ENCODE results near the gene CFL1.
A peak's percentile ranks its signal among the peaks of the same experiment; 100 is the strongest.
"Not testable (repeated sequence)": the region's sequence is repeated elsewhere in the genome, so short reads cannot be mapped to it uniquely, and the experiment has no call there.

The CFL1 gene

DNA sequence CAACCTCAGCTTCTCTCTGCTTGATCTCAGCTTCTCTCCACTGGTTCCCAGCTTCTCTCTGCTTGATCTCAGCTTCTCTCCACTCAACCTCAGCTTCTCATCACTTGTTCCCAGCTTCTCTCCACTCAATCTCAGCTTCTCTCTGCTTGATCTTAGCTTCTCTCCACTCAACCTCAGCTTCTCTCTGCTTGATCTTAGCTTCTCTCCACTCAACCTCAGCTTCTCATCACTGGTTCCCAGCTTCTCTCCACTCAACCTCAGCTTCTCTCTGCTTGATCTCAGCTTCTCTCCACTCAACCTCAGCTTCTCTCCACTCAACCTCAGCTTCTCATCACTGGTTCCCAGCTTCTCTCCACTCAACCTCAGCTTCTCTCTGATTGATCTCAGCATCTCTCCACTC lies 25.7 kb downstream of the CFL1 start:
- not testable (repeated sequence) for DNase-seq (ENCODE audit: low spot score)

DNA sequence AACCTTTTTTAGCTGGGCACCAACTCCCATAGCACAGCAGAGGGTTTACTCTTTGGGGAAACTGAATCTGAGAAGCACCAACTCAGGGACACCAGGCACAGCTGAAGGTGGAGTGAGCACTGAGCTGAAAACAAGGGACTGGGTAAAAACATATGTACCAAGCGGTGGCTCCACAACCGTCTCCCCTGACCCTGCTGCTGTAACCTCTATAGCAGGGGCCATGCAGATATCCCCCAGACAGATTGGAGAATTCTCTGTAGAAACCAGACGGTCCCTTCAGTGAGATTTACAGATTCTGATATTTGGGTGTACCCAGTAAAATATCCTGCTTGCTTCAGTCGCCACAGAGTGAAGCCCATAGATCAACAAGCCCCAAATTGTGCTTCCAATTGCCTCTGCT lies 28.5 kb downstream of the CFL1 start:
- DNase-seq (ENCODE audit: low spot score) = no peak

DNA sequence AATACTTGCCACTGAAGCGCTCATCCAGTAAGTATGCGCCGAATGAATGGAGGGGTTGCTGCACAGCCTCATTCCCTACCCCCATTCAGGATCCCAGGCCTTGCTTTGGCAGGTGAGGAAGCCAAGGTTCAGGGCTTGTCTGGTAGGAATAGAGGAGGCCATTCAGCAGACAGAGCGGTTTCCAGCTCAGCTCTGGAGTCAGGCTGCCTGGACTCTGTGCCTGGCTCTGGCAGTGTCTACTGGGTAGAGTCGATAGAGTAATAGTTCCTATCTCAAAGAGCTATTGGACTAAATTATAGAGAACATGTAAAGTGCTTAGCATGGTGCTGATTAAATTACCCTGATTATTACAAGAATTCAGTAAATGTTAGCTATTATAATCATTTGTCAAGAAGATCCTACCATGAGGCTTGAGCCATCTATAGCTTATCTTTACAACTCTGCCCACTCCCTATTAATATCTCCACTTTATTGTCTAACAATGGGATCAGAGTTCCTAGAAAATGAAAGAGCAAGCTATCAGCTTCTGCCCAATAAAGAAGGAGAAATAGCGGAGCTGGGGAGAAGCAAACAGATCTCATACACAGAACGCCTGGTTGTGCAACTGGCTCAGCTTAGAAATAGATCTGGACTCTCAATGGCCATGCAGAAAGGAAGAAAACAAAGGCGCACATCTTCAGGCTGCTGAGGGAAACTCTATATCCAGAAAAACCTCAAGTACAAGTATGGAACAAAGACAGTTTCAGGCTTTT lies 30.8 kb downstream of the CFL1 start:
- DNase-seq (ENCODE audit: low spot score) = no peak

DNA sequence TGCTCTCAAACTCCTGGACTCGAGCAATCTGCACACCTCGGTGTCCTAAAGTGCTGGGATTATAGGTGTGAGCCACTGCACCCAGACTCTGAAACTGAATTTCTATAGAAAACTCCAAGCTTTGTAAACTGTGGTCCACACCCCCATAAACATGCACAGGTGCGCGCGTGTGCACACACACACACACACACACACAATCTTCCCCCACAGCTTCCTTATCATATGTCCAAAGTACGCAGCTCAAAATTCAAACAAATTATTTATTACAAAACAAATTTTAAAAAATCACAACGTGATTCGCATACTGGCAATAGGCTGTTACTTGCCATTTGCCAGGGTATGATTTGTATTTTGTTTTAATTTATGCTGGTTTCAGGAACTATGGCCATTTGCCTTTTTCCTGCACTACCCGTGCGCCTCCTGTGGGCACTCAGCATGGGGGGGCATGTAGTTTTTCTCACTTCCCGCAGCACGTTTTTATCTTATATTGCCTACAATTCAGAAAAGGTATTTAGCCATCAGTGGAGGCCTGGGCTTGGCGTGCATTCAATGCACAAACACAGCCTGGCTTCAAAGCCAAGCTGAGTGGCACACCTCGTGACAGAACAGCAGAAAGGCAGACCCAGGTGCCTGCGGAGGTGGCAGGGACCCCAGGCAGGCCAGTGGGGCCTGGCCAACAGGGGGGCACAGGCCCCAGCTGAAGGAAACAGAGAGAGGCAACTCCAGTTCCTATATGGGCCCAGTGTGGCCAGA lies 35.0 kb downstream of the CFL1 start:
- no peak for DNase-seq (ENCODE audit: low spot score)

DNA sequence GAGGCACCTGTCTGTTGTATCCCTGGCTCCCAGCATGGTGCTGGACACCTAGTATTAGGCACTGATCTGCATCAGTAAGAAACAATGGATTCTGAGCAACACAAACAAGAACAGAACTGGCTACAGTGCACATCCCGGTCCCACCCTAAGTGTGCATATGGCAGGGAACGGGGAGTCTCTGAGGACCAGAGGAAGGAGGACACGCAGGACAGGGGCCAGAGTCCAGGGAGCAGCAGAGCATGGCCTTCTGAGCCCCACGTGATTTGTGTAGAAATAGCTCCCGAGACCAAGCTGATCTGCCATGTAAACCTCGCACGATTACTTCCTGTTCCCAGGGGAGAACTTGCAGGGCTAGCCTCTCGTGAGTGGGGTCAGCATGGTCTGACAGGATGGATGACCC lies 36.9 kb downstream of the CFL1 start:
- no peak for DNase-seq (ENCODE audit: low spot score)

DNA sequence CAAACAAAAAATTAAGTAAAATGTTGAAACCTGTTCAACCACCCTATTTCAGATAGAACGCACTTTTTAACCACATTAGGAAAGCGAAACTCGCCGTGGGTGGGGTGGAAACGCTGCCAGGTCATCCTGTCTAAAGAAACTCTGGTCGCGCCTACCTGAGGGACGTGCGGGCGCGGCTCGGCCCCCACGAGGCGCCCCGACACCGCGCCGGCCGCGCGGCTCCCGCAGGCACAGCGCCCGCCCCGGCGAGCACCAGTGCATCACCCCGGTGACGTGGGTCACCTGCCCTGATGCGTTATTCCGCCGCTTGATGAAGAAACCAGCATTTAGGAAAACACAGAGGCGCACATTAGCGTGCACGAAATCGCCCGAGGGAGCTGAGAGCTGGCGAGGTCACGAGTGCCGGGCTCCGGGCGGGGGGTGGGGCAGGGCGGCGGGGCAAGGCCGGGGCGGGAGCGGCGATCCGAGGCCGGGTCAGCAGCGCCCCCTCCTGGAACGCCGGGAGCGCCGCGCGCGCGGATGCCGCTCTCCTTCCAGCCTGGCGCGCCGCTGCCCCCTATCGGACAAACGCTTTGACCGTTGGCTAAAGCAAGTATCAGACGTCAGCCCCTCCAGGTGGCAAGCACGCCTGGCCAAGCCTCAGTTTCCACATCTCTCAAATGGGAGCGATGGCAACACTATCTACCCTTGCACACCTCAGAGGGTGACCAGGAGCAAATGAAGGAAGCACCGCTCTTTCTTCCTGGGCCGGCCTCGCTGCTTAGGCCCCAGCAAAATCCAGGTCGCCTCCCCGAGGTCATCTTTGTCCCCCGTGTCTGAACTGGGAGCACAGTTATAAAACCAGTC lies 39.9 kb downstream of the CFL1 start:
- DNase-seq (ENCODE audit: low spot score) = peak; percentile 91

DNA sequence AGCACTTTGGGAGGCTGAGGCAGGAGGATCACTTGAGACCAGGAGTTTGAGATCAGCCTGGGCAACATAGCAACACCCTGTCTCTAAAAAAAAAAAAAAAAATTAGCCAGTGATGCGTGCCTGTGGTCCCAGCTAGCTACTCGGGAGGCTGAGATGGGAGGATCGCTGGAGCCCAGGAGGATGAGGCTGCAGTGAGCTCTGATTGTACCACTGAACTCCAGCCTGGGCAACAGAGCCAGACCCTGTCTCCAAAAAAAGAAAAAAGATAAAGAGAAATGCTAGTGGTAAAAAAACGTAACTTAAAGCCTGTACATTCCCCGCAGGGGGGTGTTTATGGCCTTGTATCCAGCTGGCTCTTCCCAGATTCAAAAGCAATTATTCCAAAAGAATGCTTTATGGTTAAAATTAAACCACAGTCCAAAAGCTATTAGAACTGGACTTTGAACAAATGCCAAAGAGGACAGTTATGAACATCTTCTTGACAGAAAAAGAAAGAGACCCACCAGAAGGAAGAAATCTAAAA lies 40.6 kb downstream of the CFL1 start:
- no peak for DNase-seq (ENCODE audit: low spot score)

DNA sequence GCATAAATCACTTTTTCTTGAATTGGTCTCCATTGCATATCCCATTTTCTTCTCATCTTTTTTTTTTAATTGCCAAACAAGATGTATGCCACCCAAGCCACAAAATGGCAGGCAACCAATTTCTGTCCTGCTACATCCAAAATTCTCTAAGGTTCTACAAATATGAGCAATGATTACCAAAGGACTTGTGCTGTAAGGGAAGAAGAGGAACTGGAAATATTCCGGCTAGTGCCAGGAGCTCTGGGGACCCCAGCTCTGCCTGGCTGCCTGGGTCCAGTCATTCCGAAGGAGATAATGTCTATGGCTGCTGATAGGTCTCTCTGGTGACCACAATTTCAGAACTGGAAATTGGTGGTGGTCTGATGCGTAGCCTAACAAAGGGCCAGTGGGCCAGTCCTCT lies 41.3 kb downstream of the CFL1 start:
- no peak for DNase-seq (ENCODE audit: low spot score)

DNA sequence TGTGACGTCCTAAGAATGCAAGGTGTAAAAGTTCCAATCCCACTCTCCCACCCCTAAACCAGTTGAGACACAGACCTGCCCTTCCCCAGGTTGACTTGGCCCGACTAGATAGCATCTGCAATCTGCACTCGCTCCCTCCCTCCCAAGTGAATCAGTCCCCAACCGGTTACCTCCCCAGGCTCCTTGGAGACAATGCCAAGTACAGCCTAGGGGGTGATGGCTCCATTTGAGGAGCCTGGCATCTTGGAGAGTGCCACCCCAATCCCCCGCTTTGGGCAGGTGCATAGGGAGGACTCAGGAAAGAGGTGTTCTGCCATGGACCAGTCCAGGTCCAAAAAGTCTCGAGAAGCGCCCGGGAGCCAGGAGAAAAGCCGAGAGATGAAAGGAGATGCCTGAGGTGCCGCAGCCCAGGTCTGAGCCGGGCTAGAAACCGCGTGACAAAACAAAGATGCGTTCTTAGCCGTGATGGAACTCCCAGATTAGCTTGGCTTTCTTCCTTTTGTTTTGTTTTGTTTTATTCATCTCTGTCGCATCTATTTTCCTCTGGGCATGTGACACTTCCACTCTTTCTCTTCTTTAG lies 42.9 kb downstream of the CFL1 start:
- DNase-seq (ENCODE audit: low spot score) = no peak

DNA sequence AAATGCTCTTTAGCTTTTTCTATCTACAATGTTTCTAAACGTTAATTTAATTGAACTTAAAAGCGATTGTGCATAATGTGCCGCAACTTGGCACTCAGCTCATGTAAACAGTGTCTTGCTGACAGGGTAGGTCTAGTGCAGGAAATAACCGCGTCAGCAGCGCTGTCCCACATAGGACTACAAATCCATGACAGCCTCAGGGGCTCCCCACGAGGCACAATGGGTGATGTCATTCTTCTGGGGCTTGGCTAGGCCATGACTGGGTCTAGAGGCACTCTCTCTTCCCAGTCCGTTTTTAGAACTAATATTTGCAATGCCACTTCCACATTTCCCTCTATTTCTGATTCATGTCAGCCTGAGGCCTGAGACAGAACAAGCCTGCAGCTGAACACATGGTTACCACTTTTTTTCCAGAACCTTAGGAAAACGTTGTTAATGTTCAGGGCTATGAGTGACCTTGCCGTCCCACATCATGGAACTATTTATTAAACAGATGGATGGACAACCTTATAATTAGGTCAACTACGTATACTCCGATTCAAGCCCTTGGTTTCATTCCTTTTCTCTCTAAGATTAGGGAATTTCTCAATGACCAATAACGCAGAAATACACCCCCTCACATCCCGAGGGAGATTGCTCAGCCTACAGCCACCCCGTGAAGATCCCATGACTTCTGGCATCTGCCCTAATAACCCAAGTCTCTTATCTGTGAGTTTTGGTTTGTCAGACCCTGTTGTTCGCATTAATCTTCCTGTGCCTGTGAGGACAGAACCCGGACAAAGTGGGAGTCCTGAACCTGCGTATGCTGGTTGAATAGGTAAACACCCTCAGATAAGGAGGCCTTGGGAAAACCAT lies 43.6 kb downstream of the CFL1 start:
- DNase-seq (ENCODE audit: low spot score) = no peak

DNA sequence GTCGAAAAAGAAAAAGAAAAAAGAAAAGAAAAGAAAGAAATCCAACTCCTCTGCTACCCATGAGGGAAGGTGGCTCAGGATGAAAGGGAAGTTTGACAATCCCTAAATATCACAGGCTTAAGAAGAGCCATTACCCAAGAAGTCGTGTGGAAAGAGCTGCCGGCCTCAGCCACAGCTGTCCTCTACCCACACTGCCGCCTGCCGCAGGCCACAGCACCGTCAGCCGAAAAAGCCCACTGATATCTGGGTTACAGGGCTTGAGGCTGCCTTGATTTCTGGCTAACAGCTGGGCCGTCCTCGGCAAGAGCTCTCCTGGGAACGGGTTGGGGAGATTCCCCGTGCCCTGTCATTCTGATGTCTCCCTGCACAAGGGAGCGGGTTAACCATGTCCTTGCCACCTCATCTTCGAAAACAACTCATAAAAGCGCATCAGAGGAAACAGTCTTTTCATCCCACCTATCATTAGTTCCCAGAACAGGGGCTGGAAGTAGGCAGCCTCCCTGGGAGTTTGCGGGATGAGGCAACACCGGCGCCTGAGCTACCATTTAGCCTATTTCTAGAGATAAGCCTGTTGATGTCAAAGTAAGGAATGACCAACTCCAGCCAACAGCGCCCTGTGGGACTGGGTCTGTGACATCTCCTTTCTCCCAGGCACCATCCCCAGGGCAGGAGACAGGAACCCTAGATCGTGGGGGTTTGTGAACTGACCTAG lies 46.1 kb downstream of the CFL1 start:
- no peak for DNase-seq (ENCODE audit: low spot score)

DNA sequence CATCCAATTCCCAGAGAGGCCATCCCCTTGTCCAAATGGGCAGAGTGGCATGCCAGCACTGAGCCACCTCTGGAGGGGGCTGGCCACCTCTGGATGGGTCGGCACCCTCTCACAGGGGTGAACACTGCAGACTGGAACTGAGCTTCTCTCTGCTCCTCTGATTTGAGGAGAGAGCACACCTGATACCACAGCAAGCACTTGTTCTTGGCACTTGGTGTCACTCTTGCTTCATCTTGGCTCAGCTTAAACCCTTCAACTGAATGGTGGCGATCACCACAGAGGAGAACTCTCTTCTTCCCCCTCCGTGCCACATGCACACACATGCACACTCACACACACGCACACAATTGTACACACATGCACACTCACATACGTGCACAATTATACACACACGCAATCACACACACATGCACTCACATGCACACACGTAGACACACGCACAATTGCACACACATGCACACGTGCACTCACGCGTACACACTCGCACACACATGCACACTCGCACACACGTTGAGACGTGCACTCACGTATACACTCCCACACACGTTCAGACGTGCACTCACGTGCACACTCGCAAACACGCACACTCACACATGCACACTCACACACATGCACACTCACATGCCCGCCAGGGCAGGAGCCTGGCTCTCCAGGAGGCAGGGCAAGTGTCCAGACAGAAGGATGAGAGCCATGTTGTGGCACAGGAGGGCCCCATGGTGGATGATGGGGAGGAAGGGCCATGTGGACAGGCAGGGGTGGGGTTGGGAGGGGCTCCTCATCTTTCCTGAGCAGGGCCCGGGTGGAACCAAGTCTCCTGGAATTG lies 47.7 kb downstream of the CFL1 start:
- peak; percentile 28 for DNase-seq (ENCODE audit: low spot score)

DNA sequence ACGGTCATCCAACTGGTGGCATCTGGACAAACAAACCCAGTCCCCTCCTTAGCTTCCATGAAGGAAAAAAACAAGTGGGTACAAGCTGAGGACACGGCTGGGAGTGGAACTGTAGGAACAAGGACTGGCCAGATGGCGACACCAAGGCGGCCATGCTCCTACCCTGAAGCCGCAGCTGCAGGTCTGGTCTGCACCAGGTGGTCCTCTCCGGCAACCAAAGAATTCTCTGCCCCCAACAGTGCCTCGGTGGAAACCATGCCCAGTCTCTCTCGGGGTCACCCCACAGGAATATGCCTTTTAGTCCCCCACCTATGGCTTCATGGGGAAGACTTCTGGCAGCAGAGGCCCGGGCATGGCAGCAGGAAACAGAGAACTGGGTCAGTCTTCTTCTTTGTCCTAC lies 48.5 kb downstream of the CFL1 start:
- no peak for DNase-seq (ENCODE audit: low spot score)

DNA sequence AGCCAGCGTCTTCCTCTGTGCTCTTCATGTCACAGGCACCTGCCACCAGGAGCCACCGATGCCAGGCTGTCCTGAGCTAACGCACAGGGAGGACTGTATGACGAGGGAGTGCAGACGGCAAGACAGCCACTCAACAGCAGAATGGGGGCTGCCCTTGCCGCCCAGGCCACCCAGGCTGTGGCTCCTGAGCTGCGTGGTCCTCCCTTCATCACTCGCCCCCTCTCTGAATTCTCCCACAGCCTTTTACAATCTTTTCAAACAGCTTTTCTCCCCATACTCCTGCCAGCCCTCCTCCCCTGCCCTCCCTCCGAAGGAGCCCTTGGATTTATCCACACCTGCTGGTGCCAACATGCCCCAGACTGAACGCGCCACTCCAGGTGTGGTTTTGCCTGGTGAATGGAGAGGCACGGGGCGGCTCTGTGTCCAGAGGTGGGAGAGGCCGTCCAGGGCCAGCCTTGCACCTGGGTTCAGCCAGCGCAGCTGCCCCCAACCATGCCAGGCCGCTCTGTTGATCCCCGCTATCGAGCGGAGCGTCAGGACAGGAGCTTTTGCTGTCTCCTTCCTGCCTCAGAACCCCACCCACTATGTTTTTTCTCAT lies 49.1 kb downstream of the CFL1 start:
- DNase-seq (ENCODE audit: low spot score) = no peak

DNA sequence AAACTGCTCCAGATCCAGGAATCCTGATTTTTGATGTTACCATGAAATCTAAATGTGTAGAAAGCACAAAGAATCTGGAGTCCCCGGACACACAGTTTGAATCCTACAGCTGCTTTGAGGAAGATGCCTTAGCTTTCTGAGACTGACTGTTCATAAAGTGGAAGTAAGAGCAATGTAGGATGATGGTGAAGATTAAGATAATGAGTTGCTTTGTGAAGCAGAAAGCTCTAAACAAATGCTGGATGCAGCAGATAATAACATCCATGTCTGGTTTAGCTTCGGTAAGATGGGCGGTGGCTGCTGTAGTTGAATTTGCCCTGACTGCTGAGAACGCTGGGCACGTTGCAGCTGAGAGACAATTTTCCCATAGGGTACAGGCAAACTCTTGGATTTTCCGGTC lies 51.0 kb downstream of the CFL1 start:
- DNase-seq (ENCODE audit: low spot score) = no peak

All from NAMALWA (cell line).